Upper lobe of right lung (tissue), 1 donor: ENCODE data around the gene IL6ST. TPM values are rescaled to one million over a fixed set of nuclear protein-coding genes. Genes with fewer than 3 reads are reported as not detected.

Source experiments
- ATAC-seq: fragments of 200-7000 bp; cut with Tn5 transposase; one replicate; pipeline ENCODE4 v1.9.1; 2020; ENCODE audit warnings: mild to moderate bottlenecking, moderate library complexity
- DNase-seq: peaks from one replicate; pipeline ENCODE4 v3.0.0-alpha.2; 2020
- H3K27ac ChIP-seq: fragments of 200-600 bp; one replicate; pipeline ENCODE4 v1.8.0; 2022
- H3K27me3 ChIP-seq: fragments of 200-600 bp; one replicate; pipeline ENCODE4 v1.8.0; 2022; ENCODE audit warnings: mild to moderate bottlenecking
- H3K36me3 ChIP-seq: fragments of 200-600 bp; one replicate; pipeline ENCODE4 v1.8.0; 2022
- H3K4me1 ChIP-seq: fragments of 200-600 bp; one replicate; pipeline ENCODE4 v1.8.0; 2022
- H3K4me3 ChIP-seq: fragments of 200-600 bp; one replicate; pipeline ENCODE4 v1.8.0; 2022; ENCODE audit warnings: mild to moderate bottlenecking
- H3K9me3 ChIP-seq: fragments of 200-600 bp; one replicate; pipeline ENCODE4 v1.8.0; 2022
- CTCF ChIP-seq: fragments of 200-600 bp; IDR thresholded peaks from one replicate; pipeline ENCODE4 v1.8.0; 2022; ENCODE audit warnings: antibody characterized with exemption
- intact Hi-C: fragments of 100-400 bp; cut with DNase I; formaldehyde crosslinking; loops from one replicate; pipeline ENCODE4 v1.11.0; 2022
- total RNA-seq: library from RNA; stranded (reverse); fragmentation: NEBNext Ultra II Directional; extraction: Animal tissue kit (Norgen Biotek cat#: 25700); gene quantifications from one replicate; pipeline ENCODE4 v1.2.1, GENCODE V29; 2021
- donor health status: DM: no; HTN: yes; CAD: no; lungs with severe emphysema.

Gene IL6ST
- total RNA-seq, 1 donor from 2014 or later = 435 TPM

GRCh38 chr5:55894135-55894534 lies 100.6 kb downstream of the IL6ST start:
- intact Hi-C loops = no loop called here
- Histone ChIP-seq H3K9me3 (no peaks in the 10 kb centered on the region), H3K27me3 (no peaks in the 10 kb centered on the region), H3K36me3 (no peaks in the 10 kb centered on the region), H3K4me1 (no peaks in the 10 kb centered on the region), H3K27ac (no peak overlapping the region), H3K4me3 (no peak overlapping the region)
- ATAC-seq = no peak
- DNase-seq = no peak
- TF ChIP-seq CTCF = no peak

GRCh38 chr5:55892479-55892878 lies 102.3 kb downstream of the IL6ST start:
- Histone ChIP-seq H3K36me3 (no peaks in the 10 kb centered on the region), H3K9me3 (no peaks in the 10 kb centered on the region), H3K4me1 (no peaks in the 10 kb centered on the region), H3K27me3 (no peaks in the 10 kb centered on the region), H3K27ac (no peak overlapping the region), H3K4me3 (no peak overlapping the region)
- intact Hi-C loops = no loop called here
- no peak for DNase-seq
- no peak for TF ChIP-seq CTCF
- ATAC-seq = no peak

GRCh38 chr5:55888205-55888604 lies 106.6 kb downstream of the IL6ST start:
- TF ChIP-seq CTCF = no peak
- no peak overlapping the region for H3K27ac ChIP-seq
- no peak overlapping the region for H3K4me3 ChIP-seq
- H3K27me3 ChIP-seq = no peaks in the 10 kb centered on the region
- no peaks in the 10 kb centered on the region for H3K4me1 ChIP-seq
- ATAC-seq (no peak), DNase-seq (no peak)
- H3K9me3 ChIP-seq = no peaks in the 10 kb centered on the region
- no peaks in the 10 kb centered on the region for H3K36me3 ChIP-seq
- intact Hi-C loops = no loop called here

GRCh38 chr5:55885359-55885758 lies 109.4 kb downstream of the IL6ST start:
- no peaks in the 10 kb centered on the region for H3K27me3 ChIP-seq
- no peak for TF ChIP-seq CTCF
- H3K4me1 ChIP-seq = no peaks in the 10 kb centered on the region
- DNase-seq (no peak), ATAC-seq (no peak)
- no peaks in the 10 kb centered on the region for H3K9me3 ChIP-seq
- H3K4me3 ChIP-seq = no peak overlapping the region
- no peak overlapping the region for H3K27ac ChIP-seq
- intact Hi-C loops = no loop called here
- no peaks in the 10 kb centered on the region for H3K36me3 ChIP-seq

Other genes starting within 250 kb of the IL6ST start
- 0.14 TPM for gene IL31RA, start 143.6 kb downstream of the IL6ST start, total RNA-seq
- gene ANKRD55, start 238.4 kb upstream of the IL6ST start, total RNA-seq = 0.49 TPM